Neural cell (in vitro differentiated cells): ENCODE data around the gene LNPEP. TPM values are rescaled to one million over a fixed set of nuclear protein-coding genes. Genes with fewer than 3 reads are reported as not detected.

ENCODE experiments used
- H2AFZ ChIP-seq: fragments of 200-600, 300-800 bp; sonication (generic), shearing (Covaris generic); 2 replicates; pipeline ENCODE4 v1.6.0; 2014; ENCODE audit warnings: low read depth, mild to moderate bottlenecking, antibody characterized with exemption, low read length, moderate library complexity
- H3F3A ChIP-seq: fragments of 200-600 bp; shearing (Covaris generic); 2 replicates; pipeline ENCODE4 v1.6.1; 2016; ENCODE audit warnings: mild to moderate bottlenecking, moderate library complexity, mixed read lengths, antibody characterized with exemption, low read length; ENCODE audit not compliant: insufficient read depth, poor library complexity, severe bottlenecking
- H3K27ac ChIP-seq: fragments of 200-600, 300-800 bp; sonication (generic), shearing (Covaris generic); 2 replicates; pipeline ENCODE4 v1.5.1; 2014; ENCODE audit warnings: mild to moderate bottlenecking, low read length, moderate library complexity
- H3K27me3 ChIP-seq: fragments of 300-800, 200-600 bp; sonication (generic), shearing (Covaris generic); 2 replicates; pipeline ENCODE4 v1.6.0; 2014; ENCODE audit warnings: mild to moderate bottlenecking, low read depth, low read length, moderate library complexity; ENCODE audit not compliant: insufficient read depth
- H3K36me3 ChIP-seq: fragments of 300-800, 200-600 bp; sonication (generic), shearing (Covaris generic); 2 replicates; pipeline ENCODE4 v1.5.1; 2014; ENCODE audit warnings: mild to moderate bottlenecking, antibody characterized with exemption, low read length, moderate library complexity; ENCODE audit not compliant: insufficient read depth
- H3K4me2 ChIP-seq: fragments of 300-800, 200-600 bp; sonication (generic), shearing (Covaris generic); 2 replicates; pipeline ENCODE4 v1.6.0; 2014; ENCODE audit warnings: mild to moderate bottlenecking, low read length
- H3K4me3 ChIP-seq: fragments of 300-800, 200-600 bp; sonication (generic), shearing (Covaris generic); 2 replicates; pipeline ENCODE4 v1.5.1; 2014; ENCODE audit warnings: mild to moderate bottlenecking, low read length, moderate library complexity
- H3K79me2 ChIP-seq: fragments of 200-600 bp; shearing (Covaris generic); replicated peaks from 2 replicates; pipeline ENCODE4 v1.6.0; 2014; ENCODE audit warnings: mild to moderate bottlenecking, low read length, moderate library complexity; ENCODE audit not compliant: insufficient read depth
- H3K9ac ChIP-seq: fragments of 300-800, 200-600 bp; sonication (generic), shearing (Covaris generic); 2 replicates; pipeline ENCODE4 v1.6.1; 2016; ENCODE audit warnings: mild to moderate bottlenecking, low read length, mixed read lengths
- H3K9me2 ChIP-seq: fragments of 200-600 bp; shearing (Covaris generic); 2 replicates; pipeline ENCODE4 v1.6.1; 2016; ENCODE audit warnings: mild to moderate bottlenecking, low read length, mixed read lengths; ENCODE audit not compliant: insufficient read depth
- H3K9me3 ChIP-seq: fragments of 200-600, 300-800 bp; sonication (generic), shearing (Covaris generic); 2 replicates; pipeline ENCODE4 v1.6.1; 2016; ENCODE audit warnings: mild to moderate bottlenecking, mixed run types, low read length, moderate library complexity, mixed read lengths
- H4K20me1 ChIP-seq: fragments of 200-600 bp; shearing (Covaris generic); 2 replicates; pipeline ENCODE4 v1.6.1; 2016; ENCODE audit warnings: mild to moderate bottlenecking, mixed run types; ENCODE audit not compliant: insufficient read depth
- EP300 ChIP-seq: fragments of 450-650 bp; conservative IDR thresholded peaks from 2 replicates; pipeline ENCODE4 v1.6.1; 2014; ENCODE audit warnings: antibody characterized with exemption, mild to moderate bottlenecking, moderate library complexity; ENCODE audit not compliant: poor library complexity, severe bottlenecking
- EZH2 ChIP-seq: fragments of 200-600, 300-800 bp; shearing (Covaris generic), sonication (generic); IDR thresholded peaks from 2 replicates; pipeline ENCODE4 v1.6.1; 2014; ENCODE audit warnings: antibody characterized with exemption, low read length, borderline replicate concordance, mild to moderate bottlenecking; ENCODE audit not compliant: insufficient read depth, poor library complexity, severe bottlenecking
- MXI1 ChIP-seq: fragments of 450-650 bp; conservative IDR thresholded peaks from 2 replicates; pipeline ENCODE4 v1.6.1; 2014; ENCODE audit warnings: antibody characterized with exemption, mild to moderate bottlenecking; ENCODE audit not compliant: poor library complexity, severe bottlenecking
- POLR2AphosphoS5 ChIP-seq: IDR thresholded peaks from 2 replicates; pipeline ENCODE4 v1.6.1; 2012
- RAD21 ChIP-seq: fragments of 450-650 bp; conservative IDR thresholded peaks from 2 replicates; pipeline ENCODE4 v1.6.1; 2014; ENCODE audit warnings: antibody characterized with exemption, mild to moderate bottlenecking, moderate library complexity
- SMC3 ChIP-seq: fragments of 450-650 bp; conservative IDR thresholded peaks from 2 replicates; pipeline ENCODE4 v1.6.1; 2014; ENCODE audit warnings: antibody characterized with exemption, mild to moderate bottlenecking, moderate library complexity; ENCODE audit not compliant: poor library complexity
- TAF1 ChIP-seq: IDR thresholded peaks from 2 replicates; pipeline ENCODE4 v1.6.1; 2012; ENCODE audit warnings: low read depth
- polyA plus RNA-seq: library from polyadenylated mRNA; depleted of rRNA; stranded (reverse); fragments of >200 nt; gene quantifications from 2 replicates; pipeline ENCODE4 v1.2.3, GENCODE V29; 2014
- TF ChIP-seq, protein P1 (sequence below): fragments of 450-650 bp; IDR thresholded peaks from 2 replicates; pipeline ENCODE4 v1.5.1; 2014; ENCODE audit warnings: antibody characterized with exemption, mild to moderate bottlenecking, moderate library complexity; ENCODE audit not compliant: poor library complexity, severe bottlenecking
- TF ChIP-seq, protein P2 (sequence below): IDR thresholded peaks from 2 replicates; pipeline ENCODE4 v1.6.1; 2012; ENCODE audit warnings: borderline replicate concordance

Gene LNPEP
- polyA plus RNA-seq, 1 donor from 2014 or later: 25.6 TPM

GRCh38 chr5:97072696-97073095 lies 136.8 kb downstream of the LNPEP start:
- no peak for TF ChIP-seq EZH2
- no peak for TF ChIP-seq MXI1
- TF ChIP-seq TAF1: no peak
- TF ChIP-seq RAD21: no peak
- TF ChIP-seq, protein P1, sequence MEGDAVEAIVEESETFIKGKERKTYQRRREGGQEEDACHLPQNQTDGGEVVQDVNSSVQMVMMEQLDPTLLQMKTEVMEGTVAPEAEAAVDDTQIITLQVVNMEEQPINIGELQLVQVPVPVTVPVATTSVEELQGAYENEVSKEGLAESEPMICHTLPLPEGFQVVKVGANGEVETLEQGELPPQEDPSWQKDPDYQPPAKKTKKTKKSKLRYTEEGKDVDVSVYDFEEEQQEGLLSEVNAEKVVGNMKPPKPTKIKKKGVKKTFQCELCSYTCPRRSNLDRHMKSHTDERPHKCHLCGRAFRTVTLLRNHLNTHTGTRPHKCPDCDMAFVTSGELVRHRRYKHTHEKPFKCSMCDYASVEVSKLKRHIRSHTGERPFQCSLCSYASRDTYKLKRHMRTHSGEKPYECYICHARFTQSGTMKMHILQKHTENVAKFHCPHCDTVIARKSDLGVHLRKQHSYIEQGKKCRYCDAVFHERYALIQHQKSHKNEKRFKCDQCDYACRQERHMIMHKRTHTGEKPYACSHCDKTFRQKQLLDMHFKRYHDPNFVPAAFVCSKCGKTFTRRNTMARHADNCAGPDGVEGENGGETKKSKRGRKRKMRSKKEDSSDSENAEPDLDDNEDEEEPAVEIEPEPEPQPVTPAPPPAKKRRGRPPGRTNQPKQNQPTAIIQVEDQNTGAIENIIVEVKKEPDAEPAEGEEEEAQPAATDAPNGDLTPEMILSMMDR: no peak
- TF ChIP-seq EP300: no peak
- TF ChIP-seq, protein P2, sequence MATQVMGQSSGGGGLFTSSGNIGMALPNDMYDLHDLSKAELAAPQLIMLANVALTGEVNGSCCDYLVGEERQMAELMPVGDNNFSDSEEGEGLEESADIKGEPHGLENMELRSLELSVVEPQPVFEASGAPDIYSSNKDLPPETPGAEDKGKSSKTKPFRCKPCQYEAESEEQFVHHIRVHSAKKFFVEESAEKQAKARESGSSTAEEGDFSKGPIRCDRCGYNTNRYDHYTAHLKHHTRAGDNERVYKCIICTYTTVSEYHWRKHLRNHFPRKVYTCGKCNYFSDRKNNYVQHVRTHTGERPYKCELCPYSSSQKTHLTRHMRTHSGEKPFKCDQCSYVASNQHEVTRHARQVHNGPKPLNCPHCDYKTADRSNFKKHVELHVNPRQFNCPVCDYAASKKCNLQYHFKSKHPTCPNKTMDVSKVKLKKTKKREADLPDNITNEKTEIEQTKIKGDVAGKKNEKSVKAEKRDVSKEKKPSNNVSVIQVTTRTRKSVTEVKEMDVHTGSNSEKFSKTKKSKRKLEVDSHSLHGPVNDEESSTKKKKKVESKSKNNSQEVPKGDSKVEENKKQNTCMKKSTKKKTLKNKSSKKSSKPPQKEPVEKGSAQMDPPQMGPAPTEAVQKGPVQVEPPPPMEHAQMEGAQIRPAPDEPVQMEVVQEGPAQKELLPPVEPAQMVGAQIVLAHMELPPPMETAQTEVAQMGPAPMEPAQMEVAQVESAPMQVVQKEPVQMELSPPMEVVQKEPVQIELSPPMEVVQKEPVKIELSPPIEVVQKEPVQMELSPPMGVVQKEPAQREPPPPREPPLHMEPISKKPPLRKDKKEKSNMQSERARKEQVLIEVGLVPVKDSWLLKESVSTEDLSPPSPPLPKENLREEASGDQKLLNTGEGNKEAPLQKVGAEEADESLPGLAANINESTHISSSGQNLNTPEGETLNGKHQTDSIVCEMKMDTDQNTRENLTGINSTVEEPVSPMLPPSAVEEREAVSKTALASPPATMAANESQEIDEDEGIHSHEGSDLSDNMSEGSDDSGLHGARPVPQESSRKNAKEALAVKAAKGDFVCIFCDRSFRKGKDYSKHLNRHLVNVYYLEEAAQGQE: no peak
- no peak for TF ChIP-seq SMC3
- no peak for TF ChIP-seq POLR2AphosphoS5
- H3F3A ChIP-seq: no peaks in the 10 kb centered on the region
- H3K27ac ChIP-seq: no peak overlapping the region
- no peaks in the 10 kb centered on the region for H3K9me3 ChIP-seq
- H4K20me1 ChIP-seq: no peaks in the 10 kb centered on the region
- H3K79me2 ChIP-seq: no peaks in the 10 kb centered on the region
- H3K27me3 ChIP-seq: no peaks in the 10 kb centered on the region
- no peaks in the 10 kb centered on the region for H3K9me2 ChIP-seq
- H3K36me3 ChIP-seq: no peaks in the 10 kb centered on the region
- no peak overlapping the region for H2AFZ ChIP-seq
- no peak overlapping the region for H3K4me2 ChIP-seq
- H3K9ac ChIP-seq: no peak overlapping the region
- no peak overlapping the region for H3K4me3 ChIP-seq

DNA sequence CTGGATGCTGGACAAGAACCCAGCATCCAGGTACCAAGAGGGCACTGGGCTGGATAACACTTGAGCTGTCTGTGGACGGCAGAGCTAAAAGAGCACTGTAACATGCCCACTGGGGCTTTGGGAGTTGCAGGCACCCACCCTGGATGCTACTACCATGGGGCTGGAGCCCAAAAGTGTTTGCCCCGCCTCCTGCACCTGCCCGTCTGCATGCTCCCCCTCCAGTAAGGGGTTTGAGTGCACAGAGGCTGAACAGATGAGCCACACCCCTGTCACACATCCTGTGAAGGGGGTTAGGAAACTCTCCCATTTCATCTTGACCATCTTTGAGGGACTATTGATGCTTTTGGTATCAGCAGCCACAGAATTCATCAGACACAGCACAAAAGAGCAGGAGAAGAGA lies 137.5 kb downstream of the LNPEP start:
- H3K36me3 ChIP-seq: no peaks in the 10 kb centered on the region
- TF ChIP-seq RAD21 (no peak), TAF1 (no peak), POLR2AphosphoS5 (no peak), MXI1 (no peak)
- no peaks in the 10 kb centered on the region for H3K79me2 ChIP-seq
- no peak overlapping the region for H3K4me3 ChIP-seq
- H3K9ac ChIP-seq: no peak overlapping the region
- no peaks in the 10 kb centered on the region for H3K9me3 ChIP-seq
- no peaks in the 10 kb centered on the region for H3K9me2 ChIP-seq
- no peak overlapping the region for H3K4me2 ChIP-seq
- no peak overlapping the region for H3K27ac ChIP-seq
- no peaks in the 10 kb centered on the region for H3F3A ChIP-seq
- no peak overlapping the region for H2AFZ ChIP-seq
- no peaks in the 10 kb centered on the region for H4K20me1 ChIP-seq
- H3K27me3 ChIP-seq: no peaks in the 10 kb centered on the region
